ENCODE measurements around the gene RAB40C.

The RAB40C gene

GRCh38 chr16:559411-560203, 30.3 kb upstream of the RAB40C start:
- peak; percentile 26 for DNase-seq

DNA sequence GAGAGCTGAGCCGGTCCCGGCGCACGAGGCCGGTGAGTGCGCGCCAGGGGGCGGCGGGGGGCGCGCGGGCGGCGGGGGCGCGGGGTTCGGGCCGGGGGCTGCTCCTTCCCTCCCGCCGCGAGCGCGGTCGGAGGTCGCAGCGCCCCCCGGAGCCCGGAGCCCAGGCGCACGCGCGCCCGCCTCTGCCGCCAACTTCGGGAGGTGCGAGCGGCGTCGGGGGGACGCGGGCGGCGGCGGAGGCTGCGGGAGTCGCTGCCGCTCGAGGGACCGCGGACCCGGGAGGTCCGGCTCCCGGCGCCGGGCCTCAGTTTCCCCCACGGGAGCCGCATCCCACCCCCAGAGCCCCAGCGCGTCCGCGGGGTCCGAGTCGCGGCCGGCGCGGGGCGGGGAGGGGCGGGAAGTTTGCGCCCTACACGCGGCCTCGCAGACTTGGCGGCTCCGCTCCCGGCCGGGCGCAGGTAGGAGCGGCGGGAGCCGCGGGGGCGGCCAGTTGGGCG, 29.6 kb upstream of the RAB40C start, which contains the start of gene PRR35:
PRR35 (plus strand) TSS at position 191 of the 497 bp plus-strand sequence. CDS start 2,901 bp downstream, outside the sequence.
- peak; percentile 46 for DNase-seq

DNA sequence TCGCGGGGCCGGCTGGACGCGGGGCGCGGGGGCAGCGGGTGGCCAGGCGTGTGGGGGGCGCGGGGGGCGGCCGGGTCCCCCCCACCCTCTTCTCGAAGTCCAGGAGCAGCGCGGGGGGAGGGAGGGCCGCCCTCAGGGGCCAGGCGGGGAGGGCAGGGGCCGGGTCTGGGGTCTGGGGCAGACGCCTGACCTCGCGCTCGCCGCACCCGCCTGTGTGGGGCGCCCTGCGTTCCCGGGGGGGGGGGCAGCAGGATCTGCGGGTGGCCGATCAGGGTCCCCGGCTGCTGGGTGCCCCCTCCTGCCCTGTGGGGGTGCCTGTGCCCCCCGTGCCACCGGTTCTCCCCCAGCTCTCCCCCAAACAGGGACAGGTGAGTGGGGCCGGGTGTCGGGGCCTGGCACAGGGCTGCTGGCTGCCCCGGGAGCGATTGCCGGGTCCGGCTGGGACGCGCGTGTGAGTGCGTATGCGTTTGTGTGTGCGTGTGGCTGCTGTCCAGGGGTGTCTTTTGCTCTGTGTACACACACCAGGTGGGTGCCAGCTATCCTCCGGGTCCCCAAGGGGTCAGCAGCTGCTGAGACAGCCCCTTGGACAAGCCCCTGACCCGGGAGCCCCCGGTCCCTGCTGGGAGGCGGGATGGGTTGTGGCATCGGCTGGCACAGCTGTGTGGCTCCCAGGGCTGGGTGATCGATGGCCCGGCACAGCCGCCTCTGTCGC, 29.0 kb upstream of the RAB40C start:
- peak; percentile 30 for DNase-seq

GRCh38 chr16:561413-561794, 28.5 kb upstream of the RAB40C start:
- no peak for DNase-seq

DNA sequence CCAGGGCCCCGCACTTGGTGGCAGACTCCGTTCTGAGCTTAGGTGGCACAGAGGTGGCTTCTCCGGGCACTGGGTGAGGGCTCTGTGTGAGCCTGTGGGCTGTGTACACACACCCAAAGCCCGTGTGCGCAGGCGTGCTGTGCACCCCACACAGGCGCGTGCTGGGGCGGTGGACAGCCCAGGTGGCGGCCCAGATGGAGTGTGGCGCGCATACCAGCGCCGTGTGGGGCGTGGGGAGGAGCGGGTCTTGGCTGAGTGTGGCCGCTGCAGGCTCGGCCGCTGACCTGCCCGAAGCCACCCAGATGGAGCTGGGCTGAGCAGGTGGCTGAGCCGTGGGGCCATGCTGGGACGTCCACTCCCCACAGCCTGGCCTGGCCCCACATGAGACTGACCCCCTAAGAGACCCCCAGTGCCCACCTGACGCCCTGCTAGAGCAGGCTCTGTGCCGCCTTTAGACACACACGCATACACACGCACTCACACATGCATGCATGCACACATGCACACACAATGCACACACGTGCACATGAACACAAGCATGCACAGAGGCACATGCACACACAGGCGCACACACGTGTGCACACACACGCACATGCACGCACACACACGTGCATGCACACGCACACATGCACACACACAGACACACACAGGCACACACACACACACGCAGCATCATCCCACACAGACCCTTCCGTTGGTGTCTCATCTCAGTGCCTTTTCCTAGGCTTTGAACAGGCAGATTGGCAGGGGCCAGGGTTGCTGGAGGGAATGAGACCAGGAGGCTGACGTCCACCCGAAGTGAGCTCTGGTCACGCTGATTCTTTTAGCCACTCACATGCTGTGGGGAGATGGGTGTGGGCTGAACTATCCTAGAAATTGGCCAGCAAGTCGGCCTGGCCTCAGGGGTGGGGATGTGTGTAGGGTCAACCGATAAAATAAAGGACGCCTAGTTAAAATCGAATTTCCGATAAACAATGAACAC, 27.6 kb upstream of the RAB40C start:
- DNase-seq: peak; percentile 60

DNA sequence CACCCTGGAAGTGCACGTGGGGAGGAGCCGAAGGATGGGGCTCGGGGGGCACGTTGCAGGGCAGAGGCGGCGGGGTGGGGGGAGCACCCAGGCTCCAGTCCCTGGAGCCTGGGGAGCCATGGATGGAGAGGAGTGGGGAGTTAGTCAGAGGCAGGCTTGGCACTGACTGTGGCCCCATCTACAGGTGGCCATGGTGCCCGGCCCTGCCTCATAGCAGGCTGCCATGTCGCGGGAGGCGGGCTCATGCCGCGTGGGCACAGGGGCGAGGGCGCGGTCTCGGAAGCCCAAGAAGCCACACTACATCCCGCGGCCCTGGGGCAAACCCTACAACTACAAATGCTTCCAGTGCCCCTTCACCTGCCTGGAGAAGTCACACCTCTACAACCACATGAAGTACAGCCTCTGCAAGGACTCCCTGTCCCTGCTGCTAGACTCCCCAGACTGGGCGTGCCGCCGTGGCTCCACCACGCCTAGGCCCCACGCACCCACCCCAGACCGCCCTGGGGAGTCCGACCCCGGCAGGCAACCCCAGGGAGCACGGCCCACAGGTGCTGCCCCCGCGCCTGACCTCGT, 26.7 kb upstream of the RAB40C start:
- peak; percentile 18 for DNase-seq

DNA sequence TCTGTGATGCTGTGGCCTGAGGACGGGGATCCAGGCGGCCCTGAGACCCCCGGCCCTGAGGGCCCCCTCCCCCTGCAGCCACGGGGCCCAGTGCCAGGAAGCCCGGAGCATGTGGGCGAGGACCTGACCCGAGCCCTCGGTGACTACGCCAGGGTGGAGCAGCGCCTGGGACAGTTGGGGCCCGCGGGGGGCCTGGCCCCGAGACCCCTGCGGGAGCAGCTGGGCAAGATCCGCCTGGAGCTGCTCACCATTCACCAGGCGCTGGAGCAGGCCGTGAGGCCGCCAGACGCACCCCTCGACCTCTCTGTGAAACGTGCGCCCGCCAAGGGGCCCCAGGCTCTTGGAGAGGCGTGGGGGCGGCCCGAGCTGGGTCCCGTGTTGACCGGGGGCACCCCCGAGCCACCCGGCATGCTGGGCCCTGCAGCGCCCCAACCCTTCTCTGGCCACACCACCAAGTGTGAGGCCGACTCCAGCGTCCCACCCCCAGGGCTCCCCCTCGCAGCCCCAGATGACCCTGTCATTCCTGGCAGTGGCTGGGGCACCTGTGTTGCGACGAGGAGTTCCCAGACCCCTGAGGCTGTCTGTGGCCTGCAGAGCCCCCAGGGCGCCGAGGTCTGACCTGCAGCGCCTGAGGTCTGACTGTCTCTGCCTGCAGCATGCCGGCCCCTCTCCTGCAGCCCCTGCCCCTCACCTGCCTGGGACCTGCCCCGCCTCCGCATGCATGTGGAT, 25.0 kb upstream of the RAB40C start:
- no peak for DNase-seq

- peak; percentile 46 for DNase-seq
Measured at GRCh38 chr16:565419-566330, 24.2 kb upstream of the RAB40C start.

DNA sequence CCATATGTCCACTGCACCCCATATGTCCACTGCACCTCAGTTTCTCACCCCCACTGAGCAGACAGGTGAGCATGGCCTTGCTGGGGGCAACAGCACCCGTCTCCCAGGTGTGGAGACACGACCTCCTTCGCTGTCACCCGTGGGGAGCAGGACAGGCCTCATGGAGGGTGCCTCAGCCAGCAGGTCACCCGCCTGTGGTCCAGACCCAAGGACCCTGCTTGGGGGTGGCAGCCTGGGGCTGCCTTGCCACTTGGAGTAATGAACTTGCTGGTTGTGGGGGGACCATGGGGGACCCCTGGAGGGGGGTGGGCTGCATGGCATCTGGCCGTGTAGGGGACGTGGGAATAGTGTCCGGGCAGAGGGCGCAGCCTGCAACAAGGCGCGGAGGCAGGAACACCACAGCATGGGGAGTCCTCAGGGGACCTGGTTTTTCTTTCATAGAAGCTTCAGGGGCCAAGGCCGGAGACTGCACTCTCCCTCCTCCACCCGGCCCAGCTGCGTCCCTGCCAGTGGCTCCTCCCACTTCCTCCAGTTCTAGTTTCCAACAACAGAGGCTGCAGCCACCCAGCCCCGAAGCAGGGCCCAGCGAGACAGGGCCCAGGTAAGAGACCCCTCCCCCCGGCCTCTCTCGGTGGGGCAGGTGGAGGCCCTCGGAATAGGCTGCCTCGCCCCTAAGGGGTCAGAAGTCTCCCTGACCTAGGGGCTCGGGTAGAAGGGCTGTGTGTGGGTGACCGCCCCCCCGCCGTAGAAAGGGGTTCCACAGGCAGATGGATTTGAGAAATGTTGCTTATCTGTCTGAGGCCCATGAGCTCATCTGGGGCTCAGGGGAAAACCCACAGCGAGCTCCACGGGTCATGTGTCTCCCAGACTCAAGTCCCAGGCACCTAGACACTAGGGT, 23.1 kb upstream of the RAB40C start, which contains the start of gene NHLRC4:
NHLRC4 (plus strand) TSS at position 531 of the 898 bp plus-strand sequence. CDS start 1,043 bp downstream, outside the sequence.
- peak; percentile 93 for DNase-seq

- DNase-seq: no peak
Measured at GRCh38 chr16:567373-568256, 22.3 kb upstream of the RAB40C start.

GRCh38 chr16:568401-569258, 21.2 kb upstream of the RAB40C start:
- DNase-seq: peak; percentile 28

DNA sequence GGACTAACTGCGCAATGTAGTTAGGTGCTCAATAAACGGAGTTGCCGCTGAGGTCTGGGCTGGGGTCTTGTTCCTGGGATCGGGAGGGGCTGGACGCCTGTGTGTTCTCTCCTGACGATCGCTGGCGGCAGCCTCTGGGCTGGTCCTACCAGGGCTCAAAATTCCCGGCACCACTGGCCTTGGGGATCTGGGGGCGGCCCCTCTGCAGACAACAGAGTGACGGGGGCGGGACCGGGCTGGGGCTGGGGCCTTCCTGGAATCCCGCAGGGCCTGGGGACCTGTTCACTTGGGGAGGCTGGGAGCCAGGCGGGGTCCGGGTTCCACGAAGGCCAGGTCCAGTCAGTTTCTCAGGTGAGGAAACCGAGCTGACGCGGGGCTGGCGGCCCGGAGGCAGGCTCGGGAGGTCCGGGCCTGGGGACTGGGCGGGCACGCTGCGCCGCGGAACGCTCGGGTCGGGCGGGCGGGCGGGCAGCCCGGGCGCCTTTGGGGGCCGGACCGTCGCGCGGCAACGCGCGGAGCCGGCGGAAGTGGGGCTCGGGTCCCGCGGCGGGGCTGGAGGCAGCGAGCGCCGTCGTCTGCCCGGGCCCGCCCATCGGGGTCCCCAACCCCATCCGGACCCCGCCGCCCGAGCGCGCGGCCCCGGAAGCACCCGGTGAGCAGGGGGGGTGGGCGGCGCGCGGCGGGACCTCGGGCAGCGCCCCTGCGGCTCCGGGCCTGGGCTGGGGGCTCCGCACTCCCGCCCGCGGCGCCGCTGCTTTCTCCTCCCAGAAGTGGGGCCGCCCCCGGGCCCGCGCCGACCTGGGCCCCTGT, 20.2 kb upstream of the RAB40C start, which contains the start of gene PIGQ:
PIGQ (plus strand) TSS at position 524 of the 810 bp plus-strand sequence. CDS start 4,107 bp downstream, outside the sequence.
- DNase-seq: peak; percentile 79

DNA sequence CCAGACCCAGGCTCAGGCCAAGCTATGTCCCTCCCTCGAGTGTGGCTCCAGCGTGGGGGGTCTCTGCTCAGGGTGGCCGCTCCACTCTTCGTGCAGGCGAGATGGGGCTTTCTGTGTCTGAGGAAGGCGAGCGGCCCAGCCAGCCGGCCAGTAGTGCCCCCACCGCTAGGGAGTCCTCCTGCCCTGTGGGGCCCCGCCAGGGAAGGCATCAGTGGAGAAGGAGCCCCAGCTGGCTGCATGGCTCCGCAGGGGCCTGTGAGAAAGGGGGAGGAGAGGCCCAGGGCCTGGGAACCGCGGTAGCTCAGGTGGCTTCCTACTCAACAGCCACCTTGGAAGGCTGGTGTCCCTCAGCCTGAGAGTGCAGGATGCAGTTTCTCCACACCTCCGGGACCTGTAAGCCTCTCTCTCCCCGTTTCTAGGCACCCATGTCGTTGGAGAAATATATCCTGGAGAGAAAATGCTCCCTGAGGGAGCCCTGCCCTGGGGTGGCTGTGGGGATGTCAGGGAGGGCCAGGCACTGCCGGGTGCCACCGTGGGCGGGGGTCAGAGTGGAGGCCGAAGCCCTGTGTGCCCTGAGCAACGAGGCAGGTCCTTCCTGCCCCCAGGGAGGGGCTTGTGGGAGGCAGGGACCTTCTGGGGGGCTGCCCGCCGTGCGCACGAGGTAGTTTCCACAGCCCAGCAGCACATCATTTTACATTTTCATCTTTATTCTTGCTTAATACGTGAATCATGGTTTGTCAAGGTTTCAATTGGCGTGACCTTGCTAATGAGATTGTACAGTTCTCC, 16.8 kb upstream of the RAB40C start:
- DNase-seq: no peak

GRCh38 chr16:574021-574760, 15.7 kb upstream of the RAB40C start:
- no peak for DNase-seq
